GM10266 (cell line): Measurements from ENCODE around the gene MARK2.

Experiments used
- DNase-seq: peaks from one replicate; pipeline ENCODE4 v3.0.0; 2012; ENCODE audit errors: extremely low spot score
- TF ChIP-seq, protein P1 (sequence below): IDR thresholded peaks from 2 replicates; pipeline ENCODE4 v1.5.1; 2012; ENCODE audit warnings: mild to moderate bottlenecking, low read depth; ENCODE audit not compliant: control insufficient read depth, insufficient read depth; ENCODE audit errors: missing control alignments

Gene MARK2

GRCh38 chr11:63816166-63816565, 22.7 kb upstream of the MARK2 start:
- TF ChIP-seq, protein P1, sequence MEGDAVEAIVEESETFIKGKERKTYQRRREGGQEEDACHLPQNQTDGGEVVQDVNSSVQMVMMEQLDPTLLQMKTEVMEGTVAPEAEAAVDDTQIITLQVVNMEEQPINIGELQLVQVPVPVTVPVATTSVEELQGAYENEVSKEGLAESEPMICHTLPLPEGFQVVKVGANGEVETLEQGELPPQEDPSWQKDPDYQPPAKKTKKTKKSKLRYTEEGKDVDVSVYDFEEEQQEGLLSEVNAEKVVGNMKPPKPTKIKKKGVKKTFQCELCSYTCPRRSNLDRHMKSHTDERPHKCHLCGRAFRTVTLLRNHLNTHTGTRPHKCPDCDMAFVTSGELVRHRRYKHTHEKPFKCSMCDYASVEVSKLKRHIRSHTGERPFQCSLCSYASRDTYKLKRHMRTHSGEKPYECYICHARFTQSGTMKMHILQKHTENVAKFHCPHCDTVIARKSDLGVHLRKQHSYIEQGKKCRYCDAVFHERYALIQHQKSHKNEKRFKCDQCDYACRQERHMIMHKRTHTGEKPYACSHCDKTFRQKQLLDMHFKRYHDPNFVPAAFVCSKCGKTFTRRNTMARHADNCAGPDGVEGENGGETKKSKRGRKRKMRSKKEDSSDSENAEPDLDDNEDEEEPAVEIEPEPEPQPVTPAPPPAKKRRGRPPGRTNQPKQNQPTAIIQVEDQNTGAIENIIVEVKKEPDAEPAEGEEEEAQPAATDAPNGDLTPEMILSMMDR: no peak
- no peak for DNase-seq

- TF ChIP-seq, protein P1: no peak
- no peak for DNase-seq
Observed at GRCh38 chr11:63816732-63817131, 22.2 kb upstream of the MARK2 start.

GRCh38 chr11:63817758-63818498, 21.0 kb upstream of the MARK2 start:
- no peak for DNase-seq
- TF ChIP-seq, protein P1: no peak

- TF ChIP-seq, protein P1: no peak
- no peak for DNase-seq
Observed at GRCh38 chr11:63818609-63819008, 20.3 kb upstream of the MARK2 start.

DNA sequence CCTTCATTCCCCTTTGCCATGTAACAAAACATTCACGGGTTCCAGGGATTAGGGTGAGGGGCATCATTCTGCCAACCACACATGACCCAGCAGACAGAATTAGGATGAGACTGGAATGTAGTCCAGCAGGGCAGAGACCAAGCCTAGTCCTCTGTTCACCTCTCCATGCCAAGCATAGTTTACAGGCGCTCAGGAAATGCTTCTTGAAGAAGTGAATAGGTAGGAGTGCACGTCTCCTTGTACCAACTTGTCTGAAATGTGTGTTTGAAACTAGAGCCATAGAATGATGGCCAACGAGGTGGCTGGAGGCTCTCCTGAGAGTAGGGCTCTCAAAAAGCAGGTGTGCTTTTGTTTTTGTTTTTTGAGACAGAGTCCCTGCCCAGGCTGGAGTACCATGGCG, 17.5 kb upstream of the MARK2 start:
- TF ChIP-seq, protein P1: no peak
- no peak for DNase-seq

- DNase-seq: no peak
Observed at GRCh38 chr11:63826471-63827190, 12.3 kb upstream of the MARK2 start.

More at GRCh38 chr11:63826471-63827190, 12.3 kb upstream of the MARK2 start:
- TF ChIP-seq, protein P1: no peak
